HCT116 (cell line): ENCODE measurements around the gene ARID5B. TPM values are rescaled to one million over a fixed set of nuclear protein-coding genes. Genes with fewer than 3 reads are reported as not detected.

Experiments
- ATAC-seq: fragments of 200-7000 bp; cut with Tn5 transposase; 2 replicates; pipeline ENCODE4 v1.9.1; 2020; ENCODE audit warnings: mild to moderate bottlenecking, moderate library complexity
- BruUV-seq: library from RNA; stranded (reverse); fragments of 400-500 nt; replicated peaks from 2 replicates; lab custom pipeline; 2021; lab: Mats Ljungman, UMichigan
- CTCF ChIA-PET: fragments of 300-600 bp; sonication (Branson Sonifier 250); formaldehyde crosslinking; loops from one replicate; lab custom pipeline; 2021; ENCODE audit warnings: antibody characterized with exemption; lab: Charles Lee
- POLR2A ChIA-PET: fragments of 300-600, 350-600 bp; sonication (Branson Sonifier 250); formaldehyde crosslinking; loops from one replicate; lab custom pipeline; 2021; ENCODE audit warnings: antibody characterized with exemption; lab: Charles Lee
- RAD21 ChIA-PET, 2 experiments: fragments of 300-600 bp; sonication (Branson Sonifier 250); formaldehyde crosslinking; loops; one replicate each; lab custom pipeline; 2023; ENCODE audit warnings: low total read pairs in 2 of 2; ENCODE audit not compliant: uncharacterized antibody in 2 of 2, unreplicated experiment in 2 of 2, low non-redundant PET in 1 of 2; lab: Charles Lee
- DNase-seq: peaks from one replicate; pipeline ENCODE4 v3.0.0-alpha.2; 2010; ENCODE audit warnings: low read depth, low spot score
- H2AFZ ChIP-seq: fragments of 200-600 bp; shearing (Covaris generic), sonication (generic); 2 replicates; pipeline ENCODE4 v1.6.1; 2017; ENCODE audit warnings: low read depth, mixed run types, mixed read lengths, antibody characterized with exemption, low read length; ENCODE audit not compliant: poor library complexity, severe bottlenecking
- H3K27ac ChIP-seq: 2 replicates; pipeline ENCODE4 v1.5.1; 2012; ENCODE audit warnings: low read depth, low read length
- H3K27me3 ChIP-seq: fragments of 200-600 bp; sonication (generic); 2 replicates; pipeline ENCODE4 v1.6.1; 2016; ENCODE audit warnings: mixed run types, low read length, mixed read lengths; ENCODE audit not compliant: insufficient read depth
- H3K36me3 ChIP-seq, 2 experiments: fragments of 200-500 bp in 1 of 2; fragments of 200-600 bp in 1 of 2; sonication (Bioruptor generic) in 1 of 2; sonication (generic) in 1 of 2; 2 replicates each; pipeline versions ENCODE4 v1.5.1 to v1.6.1; 2014 to 2016; ENCODE audit warnings: low read length in 2 of 2, inconsistent platforms in 1 of 2, mixed read lengths in 1 of 2, mixed run types in 1 of 2; ENCODE audit not compliant: insufficient read depth in 2 of 2, control insufficient read depth in 1 of 2
- H3K4me1 ChIP-seq, 2 experiments: fragments of 200-600 bp in 1 of 2; sonication (generic) in 1 of 2; 2 replicates each; pipeline versions ENCODE4 v1.5.1 to v1.6.1; 2012 to 2017; ENCODE audit warnings: low read length in 2 of 2, inconsistent platforms in 1 of 2, mild to moderate bottlenecking in 1 of 2, mixed read lengths in 1 of 2, mixed run types in 1 of 2, moderate library complexity in 1 of 2; ENCODE audit not compliant: insufficient read depth in 2 of 2, control insufficient read depth in 1 of 2
- H3K4me2 ChIP-seq: fragments of 200-600 bp; sonication (generic); 2 replicates; pipeline ENCODE4 v1.6.1; 2017; ENCODE audit warnings: mixed run types, low read length, mixed read lengths
- H3K4me3 ChIP-seq, 2 experiments: fragments of 200-600 bp in 1 of 2; sonication (generic) in 1 of 2; replicated peaks in 1 of 2; 2 replicates each; pipeline ENCODE4 v1.5.1; 2011 to 2016; ENCODE audit warnings: low read length in 2 of 2, control low read depth in 1 of 2, low read depth in 1 of 2, mild to moderate bottlenecking in 1 of 2, mixed read lengths in 1 of 2, mixed run types in 1 of 2
- H3K79me2 ChIP-seq: fragments of 200-600 bp; sonication (generic); 2 replicates; pipeline ENCODE4 v1.6.1; 2017; ENCODE audit warnings: mild to moderate bottlenecking, mixed run types, low read length, moderate library complexity, mixed read lengths; ENCODE audit not compliant: insufficient read depth
- H3K9ac ChIP-seq: fragments of 200-600 bp; sonication (generic); 2 replicates; pipeline ENCODE4 v1.6.1; 2016; ENCODE audit warnings: low read length, mixed read lengths
- H3K9me2 ChIP-seq: fragments of 200-600 bp; sonication (generic), shearing (Covaris generic); 2 replicates; pipeline ENCODE4 v1.6.1; 2017; ENCODE audit warnings: mixed run types, mild to moderate bottlenecking, moderate library complexity; ENCODE audit not compliant: insufficient read depth
- H3K9me3 ChIP-seq, 2 experiments: fragments of 200-500 bp in 1 of 2; fragments of 200-600 bp in 1 of 2; sonication (Bioruptor generic) in 1 of 2; sonication (generic) in 1 of 2; 2 replicates each; pipeline ENCODE4 v1.6.1; 2014 to 2017; ENCODE audit warnings: low read length in 2 of 2, mixed read lengths in 2 of 2, inconsistent platforms in 1 of 2, low read depth in 1 of 2, mild to moderate bottlenecking in 1 of 2, mixed run types in 1 of 2, moderate library complexity in 1 of 2; ENCODE audit not compliant: control insufficient read depth in 1 of 2, insufficient read depth in 1 of 2
- H4K20me1 ChIP-seq: fragments of 200-600 bp; sonication (generic), shearing (Covaris generic); 2 replicates; pipeline ENCODE4 v1.6.1; 2017; ENCODE audit warnings: mixed run types, mild to moderate bottlenecking, moderate library complexity; ENCODE audit not compliant: insufficient read depth
- ATF3 ChIP-seq: IDR thresholded peaks from 2 replicates; pipeline ENCODE4 v1.6.1; 2012
- CTCF ChIP-seq, 3 experiments: fragments of 200-600 bp in 1 of 3; sonication (generic) in 1 of 3; IDR thresholded peaks in 2 of 3; conservative IDR thresholded peaks in 1 of 3; 2 replicates each; pipeline ENCODE4 v1.5.1; 2012 to 2017; ENCODE audit warnings: low read depth in 2 of 3, low read length in 2 of 3, antibody characterized with exemption in 1 of 3, borderline replicate concordance in 1 of 3, control low read depth in 1 of 3, mild to moderate bottlenecking in 1 of 3, mixed read lengths in 1 of 3, mixed run types in 1 of 3, moderate library complexity in 1 of 3; ENCODE audit not compliant: insufficient read depth in 1 of 3
- ELF1 ChIP-seq: IDR thresholded peaks from 2 replicates; pipeline ENCODE4 v1.6.1; 2012; ENCODE audit warnings: low read depth, borderline replicate concordance
- EZH2phosphoT487 ChIP-seq: fragments of 200-600 bp; IDR thresholded peaks from 2 replicates; pipeline ENCODE4 v1.6.1; 2018; ENCODE audit warnings: antibody characterized with exemption, borderline replicate concordance
- FOSL1 ChIP-seq: IDR thresholded peaks from 2 replicates; pipeline ENCODE4 v1.6.1; 2012; ENCODE audit warnings: low read depth
- JUND ChIP-seq: IDR thresholded peaks from 2 replicates; pipeline ENCODE4 v1.6.1; 2012
- RAD21 ChIP-seq: IDR thresholded peaks from 2 replicates; pipeline ENCODE4 v1.6.1; 2012; ENCODE audit warnings: low read depth, mild to moderate bottlenecking
- SIN3A ChIP-seq: IDR thresholded peaks from 2 replicates; pipeline ENCODE4 v1.6.1; 2012; ENCODE audit warnings: low read depth
- SP1 ChIP-seq: IDR thresholded peaks from 2 replicates; pipeline ENCODE4 v1.6.1; 2012; ENCODE audit warnings: low read depth
- TCF7L2 ChIP-seq: IDR thresholded peaks from 2 replicates; pipeline ENCODE4 v1.7.0; 2011; ENCODE audit warnings: borderline replicate concordance, inconsistent platforms; ENCODE audit not compliant: insufficient read depth, insufficient read length; ENCODE audit errors: extremely low read depth
- YY1 ChIP-seq: IDR thresholded peaks from 2 replicates; pipeline ENCODE4 v1.6.1; 2011; ENCODE audit warnings: low read length, low read depth, moderate library complexity, mild to moderate bottlenecking; ENCODE audit not compliant: insufficient replicate concordance; ENCODE audit errors: extremely low read depth
- ZBTB33 ChIP-seq: IDR thresholded peaks from 2 replicates; pipeline ENCODE4 v1.6.1; 2011; ENCODE audit warnings: mild to moderate bottlenecking, low read length, moderate library complexity; ENCODE audit not compliant: insufficient replicate concordance; ENCODE audit errors: extremely low read depth
- ZNF274 ChIP-seq: fragments of 200-500 bp; sonication (Bioruptor generic); IDR thresholded peaks from 2 replicates; pipeline ENCODE4 v1.6.1; 2014; ENCODE audit warnings: mild to moderate bottlenecking, low read depth, low read length, inconsistent platforms
- intact Hi-C: fragments of 100-400 bp; cut with micrococcal nuclease; formaldehyde crosslinking; loops from 2 replicates; pipeline ENCODE4 v1.10.0; 2022
- total RNA-seq: library from RNA; stranded (reverse); gene quantifications from one replicate; pipeline ENCODE4 v1.2.1, GENCODE V29; 2021; ENCODE audit not compliant: unreplicated experiment

Gene ARID5B
- total RNA-seq, 1 experiment from 2014 or later, result 4.7 TPM

DNA sequence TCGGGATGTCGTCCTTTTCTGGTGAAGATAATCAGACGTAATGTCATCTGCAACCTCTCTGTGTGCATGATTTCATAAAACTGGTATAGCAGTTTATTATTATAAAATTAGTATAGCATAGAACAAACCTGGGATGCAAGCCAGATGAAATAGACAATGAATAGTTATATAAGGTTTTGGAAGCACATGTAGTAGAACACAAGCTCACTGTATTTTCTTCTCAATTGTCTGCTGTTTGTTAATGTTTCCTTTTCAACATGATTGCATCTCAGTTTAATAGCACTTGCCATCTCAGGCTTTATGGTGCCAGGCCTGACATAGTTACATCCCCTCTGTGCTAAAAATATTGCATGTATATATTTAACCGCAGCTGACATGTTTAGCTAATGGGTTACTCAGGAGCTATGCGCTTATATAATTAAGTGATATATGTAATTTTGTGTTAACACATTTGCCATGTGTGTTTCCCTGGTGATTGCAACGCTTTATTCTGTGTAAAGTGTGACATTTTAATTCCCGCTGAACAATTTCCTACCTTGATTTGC, 132.7 kb downstream of the ARID5B start:
- Histone ChIP-seq H4K20me1 (no peaks in the 10 kb centered on the region), H3K4me2 (no peak overlapping the region), H3K27ac (no peak overlapping the region), H3K9ac (no peak overlapping the region), H3K9me3 (no peaks in the 10 kb centered on the region), H2AFZ (no peak overlapping the region), H3K36me3 (no peaks in the 10 kb centered on the region), H3K27me3 (no peaks in the 10 kb centered on the region), H3K4me1 (peaks cover 2 to 7% of the 10 kb centered on the region in 2 experiments; a peak in 2 of 4 replicates), H3K4me3 (no peak overlapping the region), H3K9me2 (no peaks in the 10 kb centered on the region), H3K79me2 (no peaks in the 10 kb centered on the region)
- intact Hi-C loops, result loop anchor here (10.0 kb wide), 1 partner anchor 391 kb away; no protein-coding TSS in a partner anchor
- POLR2A ChIA-PET, result no interaction called here
- TF ChIP-seq ELF1 (no peak), RAD21 (no peak), ZBTB33 (no peak)
- DNase-seq (no peak), ATAC-seq (no peak)
- CTCF ChIA-PET, result no interaction called here
- no TSS peak for BruUV-seq
- RAD21 ChIA-PET, result no interaction called here

DNA sequence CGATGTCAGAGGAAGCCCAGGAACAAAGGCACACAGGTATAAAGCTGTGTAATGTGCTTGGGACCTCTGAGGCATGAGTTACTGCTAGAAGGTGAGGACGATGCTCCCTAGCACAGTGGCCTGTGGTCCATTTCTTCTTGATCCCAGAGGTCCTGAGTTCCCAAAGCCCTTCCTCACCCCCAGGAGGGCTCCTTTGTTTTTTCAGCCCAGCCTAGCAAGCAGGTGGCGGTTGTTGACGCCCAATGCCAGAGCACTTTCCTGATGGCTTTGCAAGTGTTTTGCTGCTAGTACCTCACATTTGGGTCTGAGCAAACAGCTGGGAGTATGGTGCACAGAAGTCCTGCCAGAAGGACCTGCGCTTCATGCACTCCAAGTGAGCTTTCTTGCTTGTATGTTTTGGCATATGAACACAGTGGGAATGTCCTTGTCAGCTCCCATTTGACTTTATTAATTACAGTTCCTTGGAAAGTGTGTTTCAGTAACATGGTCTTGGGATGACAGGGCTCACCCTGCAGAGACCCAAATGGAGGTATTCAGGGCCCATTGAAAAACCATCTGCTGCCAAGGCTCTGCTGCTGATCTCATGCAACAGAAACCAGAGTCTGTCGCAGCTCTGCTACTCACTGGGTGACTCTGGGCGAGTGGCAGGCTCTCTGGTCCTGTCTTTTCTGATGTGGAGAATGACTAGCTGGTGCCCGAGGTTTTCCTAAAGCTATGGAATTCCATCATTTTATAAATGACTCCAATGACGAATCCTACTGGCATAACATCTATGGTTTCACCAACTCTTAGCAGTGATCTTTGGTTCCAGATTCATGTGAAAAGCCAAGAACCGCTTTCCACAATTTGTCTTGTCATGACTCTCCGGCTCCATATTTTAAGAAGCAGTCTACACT, 134.9 kb downstream of the ARID5B start:
- Histone ChIP-seq H3K9ac (no peak overlapping the region), H3K9me3 (no peaks in the 10 kb centered on the region), H3K4me2 (no peak overlapping the region), H2AFZ (no peak overlapping the region), H3K79me2 (no peaks in the 10 kb centered on the region), H3K27me3 (no peaks in the 10 kb centered on the region), H3K4me3 (no peak overlapping the region), H4K20me1 (no peaks in the 10 kb centered on the region), H3K27ac (no peak overlapping the region), H3K9me2 (no peaks in the 10 kb centered on the region), H3K36me3 (no peaks in the 10 kb centered on the region), H3K4me1 (peaks cover 2 to 7% of the 10 kb centered on the region in 2 experiments; a peak in 2 of 4 replicates)
- CTCF ChIA-PET, result interaction anchor here (0.9 kb wide), 1 partner anchor 209 kb away, joined by 4 read pairs; no protein-coding TSS in a partner anchor
- no TSS peak for BruUV-seq
- POLR2A ChIA-PET, result no interaction called here
- intact Hi-C loops, result loop anchor here (5.0 to 10.0 kb wide), 2 partner anchors 134 to 388 kb away; partner anchors contain the start of gene ARID5B
- DNase-seq (no peak), ATAC-seq (no peak)
- RAD21 ChIA-PET, result no interaction called here
- no peak for TF ChIP-seq FOSL1
- TF ChIP-seq ZNF274, result no peak
- no peak for TF ChIP-seq SIN3A
- no peak for TF ChIP-seq EZH2phosphoT487
- TF ChIP-seq YY1, result no peak
- TF ChIP-seq JUND, result no peak
- TF ChIP-seq ELF1, result no peak
- no peak for TF ChIP-seq TCF7L2
- TF ChIP-seq RAD21, result no peak
- TF ChIP-seq CTCF (IDR thresholded peaks at IDR 0.05 in 2 of 3, conservative IDR thresholded peaks at IDR 0.05 in 1 of 3; ENCODE audit: borderline replicate concordance in 1 of 3, insufficient read depth in 1 of 3, low read depth in 2 of 3, low read length in 2 of 3), result no peak
- no peak for TF ChIP-seq ATF3
- no peak for TF ChIP-seq SP1
